ENCODE measurements around the gene SMIM14.
"Not testable (repeated sequence)": the region's sequence is repeated elsewhere in the genome, so short reads cannot be mapped to it uniquely, and the experiment has no call there.

The SMIM14 gene

DNA sequence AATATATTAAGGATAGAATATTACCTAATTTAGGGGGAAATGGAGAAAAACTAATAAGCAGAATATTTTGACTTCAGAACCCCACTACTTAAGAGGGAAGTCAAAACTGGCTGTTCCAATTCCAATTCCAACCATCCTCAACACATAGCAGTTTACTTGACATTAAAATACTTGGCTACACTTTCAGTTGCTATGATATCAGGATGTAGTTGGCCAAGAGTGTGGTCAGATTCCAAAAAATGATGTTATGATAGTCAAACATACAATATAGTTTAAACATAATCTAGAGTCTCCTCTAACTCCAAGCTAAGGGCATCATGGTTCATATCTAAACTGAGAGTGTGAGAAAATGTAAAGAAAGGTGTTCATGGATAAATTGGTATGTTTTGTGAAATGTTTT lies 16.5 kb upstream of the SMIM14 start:
- Histone ChIP-seq H3K27me3 (ENCODE audit: insufficient read depth, poor library complexity, severe bottlenecking) (no peaks in the 10 kb centered on the region), H3K36me3 (ENCODE audit: low read depth) (no peaks in the 10 kb centered on the region), H3K4me1 (ENCODE audit: insufficient read depth, poor library complexity, severe bottlenecking) (no peaks in the 10 kb centered on the region), H3K9me3 (ENCODE audit: severe bottlenecking) (no peaks in the 10 kb centered on the region), H3K27ac (ENCODE audit: poor library complexity, severe bottlenecking) (no peak overlapping the region), H3K4me3 (ENCODE audit: severe bottlenecking) (no peak overlapping the region)
- TF ChIP-seq, protein P1, sequence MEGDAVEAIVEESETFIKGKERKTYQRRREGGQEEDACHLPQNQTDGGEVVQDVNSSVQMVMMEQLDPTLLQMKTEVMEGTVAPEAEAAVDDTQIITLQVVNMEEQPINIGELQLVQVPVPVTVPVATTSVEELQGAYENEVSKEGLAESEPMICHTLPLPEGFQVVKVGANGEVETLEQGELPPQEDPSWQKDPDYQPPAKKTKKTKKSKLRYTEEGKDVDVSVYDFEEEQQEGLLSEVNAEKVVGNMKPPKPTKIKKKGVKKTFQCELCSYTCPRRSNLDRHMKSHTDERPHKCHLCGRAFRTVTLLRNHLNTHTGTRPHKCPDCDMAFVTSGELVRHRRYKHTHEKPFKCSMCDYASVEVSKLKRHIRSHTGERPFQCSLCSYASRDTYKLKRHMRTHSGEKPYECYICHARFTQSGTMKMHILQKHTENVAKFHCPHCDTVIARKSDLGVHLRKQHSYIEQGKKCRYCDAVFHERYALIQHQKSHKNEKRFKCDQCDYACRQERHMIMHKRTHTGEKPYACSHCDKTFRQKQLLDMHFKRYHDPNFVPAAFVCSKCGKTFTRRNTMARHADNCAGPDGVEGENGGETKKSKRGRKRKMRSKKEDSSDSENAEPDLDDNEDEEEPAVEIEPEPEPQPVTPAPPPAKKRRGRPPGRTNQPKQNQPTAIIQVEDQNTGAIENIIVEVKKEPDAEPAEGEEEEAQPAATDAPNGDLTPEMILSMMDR (IDR thresholded peaks at IDR 0.05; ENCODE audit: poor library complexity, severe bottlenecking), result no peak
- DNase-seq (ENCODE audit: low spot score) (no peak), ATAC-seq (ENCODE audit: low read depth) (no peak)

DNA sequence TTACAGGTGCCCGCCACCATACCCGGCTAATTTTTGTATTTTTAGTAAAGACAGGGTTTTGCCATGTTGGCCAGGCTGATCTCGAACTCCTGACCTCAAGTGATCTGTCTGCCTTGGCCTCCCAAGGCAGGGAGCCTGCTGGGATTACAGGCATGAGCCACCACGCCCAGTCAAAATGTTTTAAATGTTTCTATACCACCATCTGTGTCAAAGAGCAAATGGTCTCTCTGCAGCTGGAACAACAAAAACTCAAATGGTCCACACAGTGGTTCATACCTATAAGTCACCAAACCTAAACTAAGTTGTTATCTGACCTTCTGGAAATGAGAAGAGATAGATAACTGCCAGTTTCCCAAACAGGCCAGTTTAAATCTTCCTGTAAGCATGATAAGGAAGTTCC lies 12.9 kb upstream of the SMIM14 start:
- H3K27me3 ChIP-seq (ENCODE audit: insufficient read depth, poor library complexity, severe bottlenecking); H3K36me3 ChIP-seq (ENCODE audit: low read depth); DNase-seq (ENCODE audit: low spot score); H3K4me3 ChIP-seq (ENCODE audit: severe bottlenecking); H3K4me1 ChIP-seq (ENCODE audit: insufficient read depth, poor library complexity, severe bottlenecking); ATAC-seq (ENCODE audit: low read depth); H3K9me3 ChIP-seq (ENCODE audit: severe bottlenecking); H3K27ac ChIP-seq (ENCODE audit: poor library complexity, severe bottlenecking): not testable (repeated sequence)

DNA sequence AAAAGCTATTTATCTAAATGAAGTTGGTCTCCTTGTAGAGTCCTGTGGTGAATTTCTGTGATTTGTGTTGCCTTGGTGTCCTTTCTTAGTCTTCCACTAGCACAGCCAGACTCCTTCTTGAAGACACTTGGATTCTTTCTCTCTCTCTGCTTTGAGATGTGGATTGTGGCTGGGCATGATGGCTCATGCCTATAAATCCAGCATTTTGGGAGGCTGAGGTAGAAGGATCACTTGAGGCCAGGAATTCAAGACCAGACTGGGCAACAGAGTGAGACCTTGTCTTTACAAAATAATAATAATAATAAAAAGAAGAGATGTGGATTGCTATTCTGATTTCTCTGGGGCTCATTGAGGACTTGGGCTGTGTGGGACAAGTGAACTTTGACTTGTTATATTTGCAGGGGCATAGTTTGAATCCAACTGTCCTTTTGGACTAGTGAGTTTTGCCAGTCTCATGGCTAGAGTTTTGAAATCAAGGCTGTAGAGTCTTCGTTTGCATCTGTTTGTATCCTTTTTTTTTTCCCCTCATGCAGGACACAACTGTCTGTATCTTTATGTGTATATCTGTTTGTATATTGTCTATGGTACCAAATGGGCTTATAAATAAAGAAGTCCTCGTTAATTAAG lies 11.1 kb upstream of the SMIM14 start:
- Histone ChIP-seq H3K4me3 (ENCODE audit: severe bottlenecking) (no peak overlapping the region), H3K27me3 (ENCODE audit: insufficient read depth, poor library complexity, severe bottlenecking) (no peaks in the 10 kb centered on the region), H3K4me1 (ENCODE audit: insufficient read depth, poor library complexity, severe bottlenecking) (no peaks in the 10 kb centered on the region), H3K27ac (ENCODE audit: poor library complexity, severe bottlenecking) (no peak overlapping the region), H3K36me3 (ENCODE audit: low read depth) (no peaks in the 10 kb centered on the region), H3K9me3 (ENCODE audit: severe bottlenecking) (no peaks in the 10 kb centered on the region)
- DNase-seq (ENCODE audit: low spot score), result no peak
- no peak for ATAC-seq (ENCODE audit: low read depth)
- TF ChIP-seq, protein P1 (IDR thresholded peaks at IDR 0.05; ENCODE audit: poor library complexity, severe bottlenecking), result no peak

DNA sequence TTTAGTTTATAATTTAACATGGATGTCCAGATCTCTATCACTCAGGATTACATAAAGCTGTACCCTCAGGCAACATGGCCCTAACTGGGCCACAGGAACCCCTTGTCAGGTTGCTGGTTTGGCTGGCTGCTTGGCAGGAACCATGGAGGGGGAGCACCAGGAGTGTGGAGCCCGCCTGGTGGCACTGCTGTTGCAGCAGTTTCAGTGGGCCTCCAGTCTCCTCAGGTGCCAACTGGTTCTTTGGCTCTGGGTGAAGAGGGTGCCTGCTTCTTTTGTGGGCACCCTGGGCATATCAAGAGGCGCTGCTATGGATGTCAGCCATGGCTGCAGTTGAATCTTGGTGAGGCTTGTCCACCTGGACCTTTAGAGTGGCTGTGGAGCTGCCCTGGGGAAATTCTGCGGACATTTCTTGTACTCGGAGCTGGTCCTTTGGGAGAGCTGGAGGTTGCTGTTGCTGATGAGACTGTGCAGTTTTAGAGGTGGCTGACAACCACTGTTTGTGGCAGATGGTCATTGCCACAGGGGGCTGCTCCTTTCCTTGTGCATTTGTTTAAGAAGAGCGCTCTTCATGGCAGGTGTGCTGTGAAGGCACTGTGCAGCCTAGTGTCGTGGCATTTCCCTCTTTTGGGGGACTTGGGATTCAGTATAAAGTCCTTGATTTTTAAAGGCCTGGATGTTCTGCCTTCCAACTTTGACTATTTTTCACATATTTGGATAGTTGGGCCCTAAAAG lies 10.3 kb upstream of the SMIM14 start:
- Histone ChIP-seq H3K27ac (ENCODE audit: poor library complexity, severe bottlenecking) (no peak overlapping the region), H3K4me1 (ENCODE audit: insufficient read depth, poor library complexity, severe bottlenecking) (no peaks in the 10 kb centered on the region), H3K9me3 (ENCODE audit: severe bottlenecking) (no peaks in the 10 kb centered on the region), H3K36me3 (ENCODE audit: low read depth) (no peaks in the 10 kb centered on the region), H3K4me3 (ENCODE audit: severe bottlenecking) (no peak overlapping the region), H3K27me3 (ENCODE audit: insufficient read depth, poor library complexity, severe bottlenecking) (no peaks in the 10 kb centered on the region)
- ATAC-seq (ENCODE audit: low read depth) (no peak), DNase-seq (ENCODE audit: low spot score) (no peak)
- TF ChIP-seq, protein P1 (IDR thresholded peaks at IDR 0.05; ENCODE audit: poor library complexity, severe bottlenecking), result no peak

DNA sequence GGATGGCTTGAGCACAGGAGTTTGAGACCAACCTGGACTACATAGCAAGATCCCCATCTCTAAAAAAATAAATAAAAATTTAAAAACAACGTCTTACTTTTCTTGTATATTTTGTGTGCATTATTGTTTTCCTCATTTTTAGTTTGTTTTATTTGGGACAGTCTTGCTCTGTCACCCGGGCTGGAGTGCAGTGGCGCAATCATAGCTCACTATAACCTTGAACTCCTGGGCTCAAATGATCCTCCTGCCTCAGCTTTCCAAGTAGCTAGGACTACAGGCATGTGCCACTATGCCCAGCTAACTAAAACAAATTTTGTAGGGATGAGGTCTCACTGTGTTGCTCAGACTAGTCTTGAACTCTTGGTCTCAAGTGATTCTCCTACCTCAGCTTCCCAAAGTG lies 9.5 kb upstream of the SMIM14 start:
- DNase-seq (ENCODE audit: low spot score) (no peak), ATAC-seq (ENCODE audit: low read depth) (no peak)
- H3K36me3 ChIP-seq (ENCODE audit: low read depth), result no peaks in the 10 kb centered on the region
- H3K4me3 ChIP-seq (ENCODE audit: severe bottlenecking), result no peak overlapping the region
- no peak overlapping the region for H3K27ac ChIP-seq (ENCODE audit: poor library complexity, severe bottlenecking)
- H3K4me1 ChIP-seq (ENCODE audit: insufficient read depth, poor library complexity, severe bottlenecking), result no peaks in the 10 kb centered on the region
- TF ChIP-seq, protein P1 (IDR thresholded peaks at IDR 0.05; ENCODE audit: poor library complexity, severe bottlenecking), result no peak
- H3K27me3 ChIP-seq (ENCODE audit: insufficient read depth, poor library complexity, severe bottlenecking), result no peaks in the 10 kb centered on the region
- no peaks in the 10 kb centered on the region for H3K9me3 ChIP-seq (ENCODE audit: severe bottlenecking)

All from RWPE2 (cell line).